ENCODE results near the gene TM9SF1. TPM values are rescaled to one million over a fixed set of nuclear protein-coding genes. Genes with fewer than 3 reads are reported as not detected.

TM9SF1 gene
- total RNA-seq, 3 donors from 2014 or later, result 52.3 to 75.7 (median 71.1) TPM

GRCh38 chr14:24177891-24178290 lies 17.4 kb downstream of the TM9SF1 start:
- H3K36me3 ChIP-seq, result peaks cover 3% of the 10 kb centered on the region
- no peaks in the 10 kb centered on the region for H3K4me1 ChIP-seq
- TF ChIP-seq POLR2A (IDR thresholded peaks at IDR 0.05) (no peak), POLR2AphosphoS5 (IDR thresholded peaks at IDR 0.05) (no peak), CTCF (IDR thresholded peaks at IDR 0.05) (no peak)
- no peak for DNase-seq (ENCODE audit: low spot score in 2 of 2)
- no peak overlapping the region for H3K27ac ChIP-seq
- no peaks in the 10 kb centered on the region for H3K27me3 ChIP-seq
- H3K4me3 ChIP-seq, result no peak overlapping the region
- intact Hi-C loops (cut with DNase I; ENCODE audit: low total_unique reads), result no loop called here
- H3K9me3 ChIP-seq, result no peaks in the 10 kb centered on the region

- H3K36me3 ChIP-seq, result peaks cover 3% of the 10 kb centered on the region
Observed at GRCh38 chr14:24177041-24177825, 18.0 kb downstream of the TM9SF1 start.

GRCh38 chr14:24176599-24176998 lies 18.6 kb downstream of the TM9SF1 start:
- peaks cover 3% of the 10 kb centered on the region for H3K36me3 ChIP-seq
- H3K4me1 ChIP-seq, result no peaks in the 10 kb centered on the region
- H3K27me3 ChIP-seq, result no peaks in the 10 kb centered on the region
- no peak overlapping the region for H3K27ac ChIP-seq
- intact Hi-C loops (cut with DNase I; ENCODE audit: low total_unique reads), result no loop called here
- H3K4me3 ChIP-seq, result no peak overlapping the region
- no peak for TF ChIP-seq CTCF (IDR thresholded peaks at IDR 0.05)
- no peak for TF ChIP-seq POLR2A (IDR thresholded peaks at IDR 0.05)
- no peak for TF ChIP-seq POLR2AphosphoS5 (IDR thresholded peaks at IDR 0.05)
- H3K9me3 ChIP-seq, result no peaks in the 10 kb centered on the region
- DNase-seq (ENCODE audit: low spot score in 2 of 2), result no peak

More at GRCh38 chr14:24177041-24177825, 18.0 kb downstream of the TM9SF1 start:
- no peak overlapping the region for H3K4me3 ChIP-seq
- no peaks in the 10 kb centered on the region for H3K27me3 ChIP-seq
- no peaks in the 10 kb centered on the region for H3K9me3 ChIP-seq
- intact Hi-C loops (cut with DNase I; ENCODE audit: low total_unique reads), result no loop called here
- H3K27ac ChIP-seq, result no peak overlapping the region
- no peak for DNase-seq (ENCODE audit: low spot score in 2 of 2)
- TF ChIP-seq CTCF (IDR thresholded peaks at IDR 0.05) (no peak), POLR2A (IDR thresholded peaks at IDR 0.05) (no peak), POLR2AphosphoS5 (IDR thresholded peaks at IDR 0.05) (no peak)
- no peaks in the 10 kb centered on the region for H3K4me1 ChIP-seq

- Histone ChIP-seq H3K4me1 (no peaks in the 10 kb centered on the region), H3K9me3 (no peaks in the 10 kb centered on the region), H3K4me3 (no peak overlapping the region), H3K27ac (no peak overlapping the region), H3K27me3 (no peaks in the 10 kb centered on the region), H3K36me3 (peaks cover 3% of the 10 kb centered on the region)
- TF ChIP-seq POLR2AphosphoS5 (IDR thresholded peaks at IDR 0.05), result no peak
- TF ChIP-seq POLR2A (IDR thresholded peaks at IDR 0.05), result no peak
- no peak for TF ChIP-seq CTCF (IDR thresholded peaks at IDR 0.05)
- no peak for DNase-seq (ENCODE audit: low spot score in 2 of 2)
- intact Hi-C loops (cut with DNase I; ENCODE audit: low total_unique reads), result no loop called here
Observed at GRCh38 chr14:24172871-24173281, 22.4 kb downstream of the TM9SF1 start.

- intact Hi-C loops (cut with DNase I; ENCODE audit: low total_unique reads), result no loop called here
- H3K9me3 ChIP-seq, result no peaks in the 10 kb centered on the region
- H3K4me1 ChIP-seq, result no peaks in the 10 kb centered on the region
- H3K27ac ChIP-seq, result no peak overlapping the region
- H3K36me3 ChIP-seq, result peaks cover 3% of the 10 kb centered on the region
- DNase-seq (ENCODE audit: low spot score in 2 of 2), result no peak
- no peaks in the 10 kb centered on the region for H3K27me3 ChIP-seq
- peak overlapping the region in 2 of 3 donors; percentile 15 to 19 for H3K4me3 ChIP-seq
- no peak for TF ChIP-seq POLR2A (IDR thresholded peaks at IDR 0.05)
- no peak for TF ChIP-seq POLR2AphosphoS5 (IDR thresholded peaks at IDR 0.05)
- no peak for TF ChIP-seq CTCF (IDR thresholded peaks at IDR 0.05)
Observed at GRCh38 chr14:24172261-24172860, 22.9 kb downstream of the TM9SF1 start.

All from breast epithelium (tissue), 4 donors.